ENCODE data around the gene SLC22A12. TPM values are rescaled to one million over a fixed set of nuclear protein-coding genes. Genes with fewer than 3 reads are reported as not detected.

The SLC22A12 gene
- total RNA-seq, 1 donor = not detected

DNA sequence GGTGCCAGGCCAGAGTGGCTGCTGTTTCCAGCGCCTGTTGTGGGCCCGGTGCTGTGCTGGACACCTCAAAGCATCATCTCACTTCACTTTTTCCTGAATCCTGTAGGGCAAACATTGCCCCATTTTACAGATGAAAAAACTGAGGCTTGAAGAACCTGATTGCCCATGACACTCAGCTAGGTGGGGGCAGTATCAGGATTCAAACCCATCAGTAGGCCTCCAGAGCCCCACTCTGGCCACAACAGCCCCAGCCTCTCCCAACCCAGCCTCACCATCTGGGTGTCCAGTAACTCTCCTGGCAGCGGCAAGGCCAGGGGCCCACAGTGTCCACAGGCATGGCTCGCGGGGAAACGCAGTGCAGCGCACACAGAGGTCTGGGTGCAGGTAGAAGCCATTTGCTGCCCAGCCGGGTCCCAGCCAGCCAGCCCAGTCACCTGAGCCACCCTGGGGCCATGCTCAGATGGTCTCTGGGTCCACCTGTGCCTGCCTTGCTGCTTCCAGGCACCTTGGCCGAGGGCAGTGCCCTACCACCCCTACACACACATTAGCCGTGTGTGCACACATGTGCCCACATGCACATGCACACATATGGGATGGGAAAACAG lies 11.5 kb downstream of the SLC22A12 start:
- no peak for DNase-seq (ENCODE audit: low read depth in 2 of 3, low spot score in 2 of 3)

DNA sequence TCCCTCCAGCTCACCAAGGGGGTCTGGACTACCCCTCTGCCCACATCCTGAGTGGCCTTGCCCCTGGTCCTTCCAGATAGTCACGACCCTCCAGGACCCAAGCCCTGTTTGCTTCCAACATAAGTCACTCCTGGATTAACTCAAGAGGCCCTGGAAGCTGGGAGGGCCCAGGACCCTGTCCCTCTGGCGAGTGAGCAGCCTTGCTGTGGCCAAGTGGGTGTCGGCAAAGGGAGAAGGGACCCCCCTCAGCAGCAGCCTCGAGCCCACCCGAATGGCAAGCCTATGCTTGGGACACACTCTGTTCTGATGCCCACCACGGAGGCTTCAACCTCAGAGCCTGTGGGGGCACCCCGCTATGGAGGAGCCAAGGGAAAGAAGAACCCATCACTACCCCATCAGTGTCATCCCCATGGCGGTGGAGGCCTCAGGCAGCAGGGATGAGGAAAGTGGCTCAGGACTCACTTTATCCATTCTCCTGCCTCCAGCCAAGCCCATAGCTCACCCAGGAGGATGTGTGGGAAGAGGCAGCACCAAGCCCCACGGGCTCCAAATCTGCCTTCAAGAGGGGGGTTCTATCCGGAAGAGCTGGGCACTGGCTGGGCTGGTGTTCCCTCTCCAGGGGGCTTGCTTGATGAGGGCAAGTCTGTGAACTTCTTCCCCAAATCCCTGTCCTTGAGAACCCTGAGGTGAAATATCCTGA lies 12.5 kb downstream of the SLC22A12 start:
- DNase-seq (ENCODE audit: low read depth in 2 of 3, low spot score in 2 of 3) = no peak

DNA sequence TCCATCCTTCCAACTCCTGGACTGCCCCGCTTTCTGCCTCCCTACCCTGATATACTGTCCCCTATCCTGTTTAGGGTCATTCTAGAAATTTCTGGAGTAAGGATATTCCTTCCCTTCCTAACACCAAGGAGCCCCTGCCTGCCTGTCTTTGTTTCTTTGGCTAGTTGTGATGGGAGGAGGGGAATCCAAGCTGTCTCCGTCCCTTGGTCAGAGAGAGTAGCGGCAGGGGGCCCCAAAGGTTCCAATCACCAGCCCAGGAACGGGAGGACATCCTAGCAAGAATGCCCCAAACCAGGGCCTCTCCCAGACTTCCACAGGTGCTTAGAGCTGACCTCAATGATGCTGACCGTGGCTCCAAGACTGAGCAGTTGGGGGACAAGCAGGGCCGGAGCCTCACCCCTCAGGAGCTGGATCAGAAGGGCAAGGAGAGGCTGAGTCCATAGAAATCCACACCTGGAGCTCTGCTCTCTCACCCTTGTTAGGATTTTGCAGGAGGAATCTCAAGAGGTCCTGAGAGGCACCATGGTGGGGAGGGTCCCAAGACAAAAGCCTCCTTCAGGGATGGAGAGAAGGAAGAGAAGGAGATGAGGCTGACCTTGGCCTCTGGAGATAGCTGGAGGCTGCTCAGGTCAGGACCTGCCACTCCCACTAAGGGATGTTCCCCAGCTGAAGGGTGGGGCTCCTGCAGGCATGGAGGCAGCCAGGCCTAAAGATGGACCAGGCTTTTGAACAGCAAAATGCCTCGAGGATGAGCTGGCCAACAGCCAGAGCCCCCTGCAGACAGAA lies 13.6 kb downstream of the SLC22A12 start:
- no peak for DNase-seq (ENCODE audit: low read depth in 2 of 3, low spot score in 2 of 3)

DNA sequence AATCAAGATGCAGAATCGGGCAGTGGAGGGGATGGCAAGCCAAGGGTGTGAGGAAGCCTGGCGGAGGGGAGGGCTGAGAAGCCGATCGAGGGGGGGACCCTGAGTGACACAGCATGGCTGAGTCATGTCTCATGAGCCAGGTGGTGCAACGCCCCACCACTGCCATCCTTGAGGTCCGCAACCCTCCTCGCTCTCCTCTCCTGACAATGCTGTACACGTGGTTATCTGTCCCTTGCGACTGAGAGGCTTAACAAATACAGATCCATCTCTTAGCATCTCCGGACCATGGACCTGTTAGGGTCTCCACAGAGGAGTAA lies 14.2 kb downstream of the SLC22A12 start:
- DNase-seq (ENCODE audit: low read depth in 2 of 3, low spot score in 2 of 3) = peak in 2 of 3 donors; percentile 21 to 22

DNA sequence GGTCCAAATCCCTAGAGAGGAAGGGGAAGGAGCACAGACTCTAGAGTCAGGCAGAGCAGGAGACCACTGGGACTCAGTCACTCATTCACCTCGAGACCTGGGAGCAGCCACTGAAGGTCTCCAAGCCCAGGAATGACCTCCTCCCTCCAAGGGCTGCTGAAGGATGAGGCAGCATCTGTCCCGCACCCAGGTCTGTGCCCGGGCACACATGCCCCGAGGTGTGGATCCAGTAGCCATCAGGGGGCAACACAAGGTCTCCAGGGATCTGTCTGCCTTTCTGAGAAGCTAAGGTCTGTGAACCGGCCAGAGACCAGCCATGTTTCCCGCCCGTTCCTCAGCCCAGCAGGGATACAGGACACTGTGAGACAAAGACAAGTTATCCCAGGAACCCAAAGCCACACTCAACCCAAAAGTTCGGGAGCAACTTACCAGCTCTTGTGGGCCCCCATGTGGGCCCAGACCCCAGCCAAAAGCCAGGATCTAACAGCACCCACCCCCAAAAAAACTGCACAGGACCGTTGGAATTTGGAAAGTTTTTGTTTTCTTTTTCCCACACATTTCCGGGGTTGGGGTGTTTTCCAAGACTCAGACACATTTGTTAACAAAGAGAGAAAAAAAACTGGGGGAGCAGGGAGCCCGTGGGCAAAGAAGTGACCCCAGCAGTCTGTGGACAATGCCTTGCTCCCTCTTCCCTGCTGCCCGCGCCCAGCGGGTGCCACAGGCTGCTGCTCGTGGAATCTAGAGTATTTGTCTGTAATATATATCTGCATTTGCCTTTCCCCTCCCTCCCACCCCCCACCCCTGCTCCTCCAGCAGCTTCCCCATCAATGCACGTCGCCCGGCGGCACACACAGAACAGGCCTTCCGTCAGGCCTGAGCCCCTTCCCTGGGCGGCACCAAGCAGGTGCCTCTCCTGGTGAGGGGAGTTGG lies 14.9 kb downstream of the SLC22A12 start:
- DNase-seq (ENCODE audit: low read depth in 2 of 3, low spot score in 2 of 3) = no peak

DNA sequence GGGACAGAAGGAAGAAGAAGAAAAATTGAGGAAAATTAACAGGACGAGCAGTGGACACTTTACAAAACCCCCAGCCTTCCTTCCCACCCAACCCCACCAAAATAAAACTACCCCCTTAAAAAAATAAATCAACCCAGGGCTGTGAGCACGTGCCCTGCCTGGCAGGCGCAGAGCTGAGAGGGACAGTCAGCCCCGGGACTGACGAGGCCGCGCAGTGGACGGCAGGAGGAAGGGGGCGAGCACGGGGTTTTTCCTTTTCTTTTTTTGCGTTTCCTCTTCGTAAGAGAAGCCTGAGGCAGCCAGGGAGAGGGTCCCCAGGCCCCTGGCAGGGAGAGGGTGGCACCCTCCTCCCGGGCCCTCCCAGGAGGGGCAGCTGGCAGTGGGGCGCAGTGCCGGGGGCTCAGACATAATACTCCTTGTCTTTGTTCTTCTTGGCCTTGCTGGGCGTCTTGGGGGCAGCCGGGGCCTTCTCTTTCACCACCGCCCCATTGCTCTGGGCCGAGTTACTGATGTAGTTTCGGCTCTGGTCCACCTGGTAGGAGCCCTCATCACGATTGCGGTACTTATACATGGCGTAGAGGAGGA lies 15.9 kb downstream of the SLC22A12 start:
- DNase-seq (ENCODE audit: low read depth in 2 of 3, low spot score in 2 of 3) = no peak

DNA sequence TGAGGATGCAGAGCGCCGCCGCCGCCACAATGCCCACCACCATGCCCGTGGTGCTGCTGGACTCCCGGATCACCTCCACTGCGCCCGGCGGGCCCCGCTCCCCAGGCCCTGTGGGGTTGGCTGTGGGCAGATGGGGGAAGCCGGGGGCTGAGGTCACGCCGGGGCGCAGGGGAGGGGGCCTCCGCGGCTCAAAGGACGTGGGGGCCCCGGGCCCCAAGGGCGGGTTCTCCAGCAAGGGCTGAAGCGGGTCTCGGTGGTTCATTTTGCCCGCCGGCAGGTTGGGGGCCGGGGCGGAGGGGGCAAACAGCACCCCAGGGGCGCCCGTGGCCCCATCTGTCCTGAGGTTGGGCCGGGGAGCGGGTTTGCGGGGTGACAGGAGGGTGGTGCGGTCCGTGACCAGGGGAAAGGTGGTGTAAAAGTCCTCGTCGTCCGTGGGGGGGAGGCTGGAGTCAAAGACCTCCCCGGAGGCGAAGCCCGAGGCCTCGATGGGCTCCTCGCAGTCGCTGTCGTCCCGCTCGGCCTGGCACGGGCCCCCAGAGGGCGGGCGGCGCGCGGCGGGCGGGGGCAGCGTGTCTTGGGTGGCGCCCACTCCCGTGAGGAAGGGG lies 16.5 kb downstream of the SLC22A12 start:
- DNase-seq (ENCODE audit: low read depth in 2 of 3, low spot score in 2 of 3) = no peak

DNA sequence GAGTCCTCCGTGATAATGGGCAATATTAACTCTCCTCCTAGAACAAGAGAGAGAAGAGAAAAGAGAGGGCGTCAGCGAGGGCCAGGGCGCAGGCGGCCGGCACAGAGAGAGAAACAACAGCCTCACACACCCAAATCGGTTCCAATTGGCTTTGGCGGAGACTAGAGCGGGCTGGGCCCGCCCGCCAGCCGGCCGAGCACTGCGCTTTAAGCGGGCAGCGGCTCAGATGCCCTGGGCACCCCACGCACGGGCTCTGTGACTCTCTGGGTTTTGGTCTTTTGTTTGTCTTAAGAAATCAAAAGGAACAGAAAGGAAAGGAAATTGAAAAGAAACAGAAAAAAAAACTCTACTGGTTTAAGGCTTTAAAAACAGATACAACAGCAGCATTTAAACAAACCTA lies 17.0 kb downstream of the SLC22A12 start:
- no peak for DNase-seq (ENCODE audit: low read depth in 2 of 3, low spot score in 2 of 3)

DNA sequence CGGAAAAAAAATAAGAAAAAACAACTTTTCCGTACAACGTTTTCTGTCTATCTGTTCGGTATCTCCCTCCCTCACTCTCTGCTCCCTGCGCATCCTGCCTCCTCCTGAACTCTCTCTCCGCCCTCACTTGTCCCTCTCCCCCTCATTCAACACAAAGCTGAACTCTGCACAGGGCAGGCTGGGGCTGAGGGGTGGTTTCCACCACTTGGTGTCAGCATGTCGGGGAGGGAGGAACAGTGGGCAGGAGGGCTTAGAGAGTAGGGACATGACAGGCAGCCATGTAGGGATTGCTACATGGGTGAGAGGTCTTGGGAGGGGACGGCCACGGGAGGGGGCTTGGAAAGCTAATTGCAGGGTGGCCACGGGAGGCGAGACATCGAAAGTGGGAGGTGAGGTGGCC lies 17.6 kb downstream of the SLC22A12 start:
- DNase-seq (ENCODE audit: low read depth in 2 of 3, low spot score in 2 of 3) = no peak

DNA sequence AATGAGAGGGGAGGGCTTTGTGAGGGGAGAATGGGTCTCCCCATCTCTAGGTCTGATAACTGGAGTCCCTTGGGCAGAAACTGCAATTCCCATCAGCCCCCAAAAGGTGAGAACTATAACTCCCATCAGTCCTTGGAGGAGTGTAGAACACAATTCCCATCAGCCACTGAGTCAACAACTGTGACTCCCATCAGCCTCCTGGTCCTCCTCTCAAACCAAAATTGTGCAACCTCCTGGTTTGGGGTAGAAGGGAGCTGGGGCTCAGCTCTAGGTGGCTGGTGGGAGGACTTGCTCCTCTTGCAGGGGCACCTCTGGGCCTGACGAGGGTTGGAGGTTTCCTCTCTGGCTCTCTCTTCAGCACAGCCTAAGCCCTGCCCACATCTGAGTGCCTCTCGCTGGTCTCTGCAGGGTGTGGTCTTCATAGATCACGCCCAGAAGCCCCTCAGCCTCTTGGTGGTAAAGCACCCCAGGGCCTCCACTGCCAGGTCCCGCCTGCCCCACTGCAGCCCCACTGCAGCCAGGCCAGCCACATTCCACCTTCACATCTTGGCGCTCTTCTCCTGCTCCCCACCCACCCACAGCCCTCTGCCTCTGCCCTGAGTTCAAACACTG lies 18.5 kb downstream of the SLC22A12 start:
- DNase-seq (ENCODE audit: low read depth in 2 of 3, low spot score in 2 of 3) = no peak

DNA sequence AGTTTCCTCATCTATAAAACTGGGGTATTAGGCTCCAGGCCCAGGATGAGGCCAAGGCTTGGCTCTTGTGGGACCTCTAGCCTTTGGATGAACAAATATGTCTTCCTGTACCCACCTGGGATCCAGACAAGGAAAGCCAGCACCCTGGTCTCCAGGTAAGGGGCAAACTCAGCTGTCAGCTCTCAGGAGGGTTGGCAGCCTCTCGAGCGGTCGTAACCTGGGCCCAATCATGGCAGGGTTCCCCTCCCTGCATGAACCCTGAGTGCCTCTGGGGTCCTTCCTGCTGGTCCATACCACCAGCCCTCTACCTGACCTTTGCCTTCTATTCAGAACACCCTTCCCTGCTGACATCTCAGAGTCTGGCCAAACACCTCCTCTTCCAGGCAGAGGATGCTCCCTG lies 19.6 kb downstream of the SLC22A12 start:
- DNase-seq (ENCODE audit: low read depth in 2 of 3, low spot score in 2 of 3) = no peak

DNA sequence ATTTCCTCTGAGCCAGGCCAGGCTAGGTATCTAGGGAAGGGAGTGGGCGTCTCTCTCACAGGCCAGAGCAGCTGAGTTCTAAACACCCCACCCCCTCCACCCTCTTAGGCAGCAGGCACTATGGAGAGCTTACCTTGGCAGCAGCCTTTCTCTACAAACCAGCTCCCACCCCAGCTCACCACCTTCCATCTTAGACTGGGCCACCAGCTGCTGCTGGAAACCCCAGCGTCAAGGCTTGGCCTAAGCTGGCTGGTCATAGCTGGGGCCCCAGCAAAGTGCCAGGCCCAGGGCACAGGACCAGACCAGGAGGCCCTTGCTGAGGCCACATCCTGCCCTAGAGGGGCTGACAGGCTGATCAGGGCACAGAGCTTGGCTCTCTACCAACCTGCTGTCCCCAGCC lies 20.2 kb downstream of the SLC22A12 start:
- no peak for DNase-seq (ENCODE audit: low read depth in 2 of 3, low spot score in 2 of 3)

DNA sequence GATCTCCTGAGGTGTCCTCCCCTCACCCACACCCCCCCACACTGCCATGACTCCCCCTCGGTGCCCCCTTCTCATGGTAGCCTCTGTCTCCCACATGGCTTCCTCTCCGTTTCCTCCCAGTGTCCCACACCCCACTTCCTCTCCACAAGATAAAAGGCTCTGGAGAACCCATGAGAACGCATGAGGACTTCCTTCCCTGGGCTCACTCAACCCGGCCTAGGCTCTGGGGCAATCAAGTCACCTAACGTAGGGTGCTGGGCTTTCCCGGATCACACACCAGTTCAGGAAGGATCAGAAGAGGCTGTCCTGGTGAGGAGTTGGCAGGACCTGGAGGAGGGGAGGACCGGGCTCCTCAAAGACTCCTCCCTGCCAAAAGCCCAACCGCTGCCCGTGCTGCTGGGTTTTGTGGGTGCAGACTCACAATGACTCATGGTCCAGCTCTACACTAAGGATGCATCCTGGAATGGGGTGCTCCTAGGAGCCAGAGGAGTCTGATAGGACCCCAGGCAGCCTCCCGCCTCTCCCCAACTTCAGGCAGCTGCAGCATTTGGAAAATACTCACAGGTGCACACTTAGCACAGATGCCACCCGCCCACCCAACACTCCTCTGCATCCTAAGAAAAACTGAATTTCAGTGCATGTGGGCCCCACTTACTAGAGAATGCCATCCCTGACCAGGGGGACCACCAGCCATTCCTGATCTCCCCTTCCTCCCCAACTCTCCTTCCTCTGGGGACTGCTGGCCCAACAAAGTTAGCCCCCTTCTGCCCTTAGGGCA lies 21.0 kb downstream of the SLC22A12 start:
- peak in 2 of 3 donors; percentile 17 to 36 for DNase-seq (ENCODE audit: low read depth in 2 of 3, low spot score in 2 of 3)

DNA sequence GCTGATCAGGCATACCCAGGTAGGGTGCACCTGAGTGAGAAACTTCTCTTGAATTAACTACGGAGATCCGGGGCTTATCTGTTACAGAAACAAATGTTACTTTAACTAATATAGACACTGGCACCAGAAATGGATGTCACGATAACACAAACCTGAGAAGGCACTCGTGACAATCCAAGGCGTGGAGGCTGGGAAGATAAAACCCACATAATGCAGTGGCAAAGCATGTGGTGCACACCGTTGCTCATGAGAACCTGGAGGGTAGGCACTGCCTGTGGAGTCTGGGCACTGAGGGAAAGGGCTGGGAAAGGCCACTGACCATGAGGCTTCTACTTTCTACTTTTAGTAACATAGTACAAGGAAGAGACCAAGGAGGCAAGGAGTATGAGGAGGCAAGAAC lies 22.6 kb downstream of the SLC22A12 start:
- no peak for DNase-seq (ENCODE audit: low read depth in 2 of 3, low spot score in 2 of 3)

DNA sequence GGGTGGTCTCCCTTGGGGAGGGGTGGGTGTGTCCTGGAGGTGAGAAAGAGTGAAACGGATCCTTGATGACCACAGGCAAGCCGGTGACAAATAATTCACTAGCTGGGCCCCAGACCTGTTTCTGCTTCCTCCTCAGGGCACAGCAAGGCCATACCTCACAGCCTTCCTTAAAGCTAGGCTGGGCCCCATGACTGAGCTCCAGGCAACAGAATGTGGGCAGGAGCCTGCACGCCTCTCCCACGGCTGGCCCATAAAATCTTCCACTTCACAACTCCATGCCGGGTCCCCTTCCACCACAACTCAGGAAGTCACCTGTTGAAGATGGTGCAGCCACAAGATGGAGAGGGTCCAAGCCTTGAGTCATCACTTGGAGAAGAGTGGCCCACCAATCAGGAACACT lies 23.9 kb downstream of the SLC22A12 start:
- peak in 2 of 3 donors; percentile 13 to 40 for DNase-seq (ENCODE audit: low read depth in 2 of 3, low spot score in 2 of 3)

DNA sequence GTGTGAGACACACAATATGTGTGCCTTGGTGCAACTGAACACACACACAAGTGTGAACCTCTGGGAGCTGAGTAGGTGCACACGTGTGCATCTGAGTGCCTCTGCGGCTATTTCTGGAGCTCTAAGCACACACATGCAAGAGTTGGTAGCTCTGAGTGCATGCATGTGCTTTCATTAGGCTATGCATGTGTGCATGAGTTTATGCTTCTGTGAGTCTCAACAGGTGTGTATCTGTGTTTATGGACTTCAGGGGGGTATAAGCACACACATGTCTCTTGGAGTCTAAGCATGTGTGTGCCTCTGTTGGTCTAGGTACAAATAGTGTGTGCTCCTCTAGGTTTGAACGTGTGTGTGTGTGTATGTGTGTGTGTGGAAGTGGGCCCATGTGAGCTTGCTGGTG lies 25.8 kb downstream of the SLC22A12 start:
- no peak for DNase-seq (ENCODE audit: low read depth in 2 of 3, low spot score in 2 of 3)

DNA sequence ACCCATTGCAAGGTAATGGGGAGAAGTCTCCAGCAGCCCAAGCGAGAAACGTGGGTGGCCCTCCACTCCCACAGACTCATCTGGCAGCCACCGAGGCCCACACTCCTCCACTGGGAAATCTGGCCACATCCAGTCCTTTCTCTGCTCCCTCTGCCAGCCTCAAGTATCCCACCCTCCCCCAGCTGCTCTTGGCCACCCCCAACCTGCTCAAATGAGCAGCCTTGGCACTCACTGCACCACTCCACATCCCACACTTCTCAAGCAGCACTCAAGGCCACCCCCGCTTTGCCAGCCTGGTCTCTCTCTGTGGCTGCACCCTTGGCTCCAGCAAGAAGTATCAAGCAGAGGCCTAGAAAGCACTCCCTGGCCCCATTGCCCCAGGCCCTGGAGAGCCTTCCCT lies 28.2 kb downstream of the SLC22A12 start:
- no peak for DNase-seq (ENCODE audit: low read depth in 2 of 3, low spot score in 2 of 3)

DNA sequence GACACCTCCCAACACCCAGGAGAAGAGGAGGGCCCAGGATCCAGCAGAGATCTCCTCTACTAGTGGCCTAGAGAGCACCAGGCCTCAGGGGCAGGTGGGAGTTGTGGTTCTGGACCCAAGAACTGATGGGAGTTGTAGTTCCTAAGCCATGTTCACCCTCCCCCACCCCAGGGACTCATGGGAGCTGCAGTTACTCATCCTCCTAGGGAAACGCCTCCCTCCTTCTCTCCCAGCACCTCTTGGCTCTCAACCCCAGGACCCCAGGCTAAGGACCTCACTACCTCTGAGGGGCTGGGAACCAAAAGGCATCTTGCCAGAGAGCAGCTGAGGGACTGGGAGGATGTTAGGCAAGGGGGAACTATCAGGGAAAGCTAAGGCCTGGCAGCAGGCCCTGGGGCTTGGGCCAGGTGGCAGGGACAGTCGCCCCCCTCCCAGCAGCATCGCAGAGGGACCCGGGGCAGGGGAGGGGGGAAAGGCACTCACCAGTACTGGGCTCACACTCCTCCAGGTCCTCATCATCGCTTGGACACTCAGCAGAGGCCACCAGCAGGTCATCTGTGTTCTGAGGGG lies 28.9 kb downstream of the SLC22A12 start:
- DNase-seq (ENCODE audit: low read depth in 2 of 3, low spot score in 2 of 3) = peak in 1 of 3 donors; percentile 26
